ENCODE results near the gene ROPN1L.

GRCh38 chr5:10506535-10506934 is 64.9 kb downstream of the ROPN1L start:
- TF ChIP-seq CTCF (IDR thresholded peaks at IDR 0.05) (no peak), POLR2A (IDR thresholded peaks at IDR 0.05) (no peak)
